GM19328 (cell line): ENCODE data around the gene PRKCZ.

Experiments
- ATAC-seq: cut with Tn5 transposase; IDR thresholded peaks from one replicate; pipeline ENCODE4 v1.9.1; 2021; ENCODE audit warnings: mild to moderate bottlenecking, moderate library complexity; ENCODE audit not compliant: unreplicated experiment

PRKCZ gene

DNA sequence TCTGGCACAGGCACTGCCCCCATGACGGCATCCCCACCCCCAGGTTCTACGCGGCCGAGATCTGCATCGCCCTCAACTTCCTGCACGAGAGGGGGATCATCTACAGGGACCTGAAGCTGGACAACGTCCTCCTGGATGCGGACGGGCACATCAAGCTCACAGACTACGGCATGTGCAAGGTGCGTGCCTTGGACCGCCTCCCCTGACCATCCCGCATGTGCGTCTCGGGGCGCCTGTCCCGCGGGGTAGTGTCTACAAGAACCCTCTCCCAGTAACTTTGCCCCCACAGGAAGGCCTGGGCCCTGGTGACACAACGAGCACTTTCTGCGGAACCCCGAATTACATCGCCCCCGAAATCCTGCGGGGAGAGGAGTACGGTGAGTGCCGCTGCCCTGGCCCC lies 121.8 kb downstream of the PRKCZ start:
- no peak for ATAC-seq

DNA sequence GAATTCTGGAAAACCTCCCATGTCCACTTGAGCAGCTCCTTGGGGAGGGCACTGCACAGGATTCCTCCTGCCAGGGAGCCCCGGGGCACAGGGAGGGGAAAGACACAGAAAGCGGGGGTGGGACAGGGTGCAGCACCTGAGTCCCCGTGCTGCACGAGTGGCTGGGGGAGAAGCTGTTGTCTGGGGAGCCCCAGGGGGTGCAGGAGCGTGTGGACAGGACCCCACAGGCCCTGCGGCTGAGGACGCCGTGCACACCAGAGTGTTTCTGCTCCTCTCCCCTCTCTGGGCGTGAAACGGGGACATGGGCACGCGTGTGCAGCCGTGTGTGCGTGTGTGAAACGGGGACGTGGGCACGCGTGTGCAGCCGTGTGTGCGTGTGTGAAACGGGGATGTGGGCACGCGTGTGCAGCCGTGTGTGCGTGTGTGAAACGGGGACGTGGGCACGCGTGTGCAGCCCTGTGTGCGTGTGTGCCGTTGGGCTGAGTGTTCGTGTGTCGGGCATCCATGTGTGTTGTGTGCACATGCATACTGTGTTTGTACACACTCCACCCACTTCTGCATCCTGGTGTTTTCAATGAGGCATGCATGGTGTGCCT lies 122.4 kb downstream of the PRKCZ start:
- no peak for ATAC-seq

DNA sequence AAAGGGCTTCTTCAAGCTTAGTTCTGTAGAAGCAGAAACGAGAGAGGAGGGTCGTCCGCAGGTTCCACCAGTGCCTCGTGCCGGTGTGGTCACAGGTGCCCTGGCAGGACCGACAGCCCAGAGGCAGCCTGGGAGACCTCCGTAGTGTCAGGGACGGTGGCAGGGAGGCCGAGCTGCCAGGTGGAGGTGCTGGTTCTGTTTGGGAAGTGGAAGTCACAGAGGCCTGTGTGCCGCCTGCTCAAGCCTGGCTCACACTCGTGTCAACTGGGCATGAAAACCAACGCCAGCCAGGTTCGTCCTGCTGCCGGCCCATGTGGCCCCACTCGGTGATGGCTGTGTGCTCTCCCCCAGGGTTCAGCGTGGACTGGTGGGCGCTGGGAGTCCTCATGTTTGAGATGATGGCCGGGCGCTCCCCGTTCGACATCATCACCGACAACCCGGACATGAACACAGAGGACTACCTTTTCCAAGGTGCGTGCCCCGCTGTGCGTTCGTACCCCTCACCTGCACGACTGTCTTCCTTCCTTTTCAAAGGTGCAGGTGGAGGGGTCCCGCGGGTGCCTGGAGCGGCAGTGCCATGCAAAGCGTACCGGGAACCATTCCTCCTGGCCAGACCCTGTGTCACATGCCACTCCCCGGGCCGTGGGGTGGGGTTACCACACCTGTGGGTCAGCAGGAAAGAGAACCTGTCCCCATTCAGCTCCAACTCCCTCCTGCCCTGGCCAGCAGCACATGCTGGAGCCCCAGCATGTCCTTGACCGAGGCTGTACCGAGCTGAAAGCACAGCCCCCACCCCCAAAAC lies 123.5 kb downstream of the PRKCZ start:
- ATAC-seq, result no peak

DNA sequence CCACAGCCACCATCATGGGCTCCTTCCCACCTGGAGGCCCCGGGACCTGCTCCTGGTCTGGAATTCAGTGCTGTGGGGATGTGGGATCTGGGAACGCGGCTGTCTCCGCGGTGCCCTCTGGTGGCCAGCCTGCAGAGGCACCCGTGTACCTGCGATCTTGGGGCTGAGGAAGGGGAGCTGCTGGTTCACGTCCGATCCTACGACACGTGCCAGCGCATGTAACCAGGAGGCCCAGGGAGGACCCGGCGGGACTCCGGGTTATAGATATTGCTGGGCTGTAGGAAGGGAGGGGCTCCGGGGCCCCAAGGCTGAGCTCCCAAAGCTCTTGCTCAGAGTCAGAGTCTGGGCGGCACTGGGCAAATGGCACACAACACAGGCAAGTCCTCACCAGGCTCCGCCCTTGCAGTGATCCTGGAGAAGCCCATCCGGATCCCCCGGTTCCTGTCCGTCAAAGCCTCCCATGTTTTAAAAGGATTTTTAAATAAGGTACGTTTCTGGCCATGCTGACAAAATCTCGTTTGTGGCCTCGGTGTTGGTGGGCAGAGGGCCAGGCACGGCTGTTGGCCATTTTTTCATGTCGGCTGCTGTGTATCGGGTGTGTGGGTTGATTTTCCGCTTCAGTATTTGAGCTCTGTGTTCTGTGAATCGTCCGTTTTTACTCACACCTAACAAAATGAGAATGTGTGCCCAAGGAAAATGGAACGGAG lies 124.3 kb downstream of the PRKCZ start:
- ATAC-seq, result no peak

DNA sequence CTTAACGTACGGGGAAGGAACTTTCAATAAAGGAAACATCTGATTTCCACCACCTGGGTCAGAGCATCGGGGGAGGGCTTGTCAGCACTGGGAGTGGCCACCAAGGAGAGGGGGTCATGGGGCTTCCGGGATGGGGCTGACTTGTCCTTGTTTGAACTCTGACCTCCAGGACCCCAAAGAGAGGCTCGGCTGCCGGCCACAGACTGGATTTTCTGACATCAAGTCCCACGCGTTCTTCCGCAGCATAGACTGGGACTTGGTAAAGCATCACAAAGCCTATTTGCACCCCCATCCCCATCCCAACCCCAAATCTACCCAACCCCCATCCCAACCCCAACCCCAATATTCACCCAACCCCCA lies 124.8 kb downstream of the PRKCZ start:
- no peak for ATAC-seq

DNA sequence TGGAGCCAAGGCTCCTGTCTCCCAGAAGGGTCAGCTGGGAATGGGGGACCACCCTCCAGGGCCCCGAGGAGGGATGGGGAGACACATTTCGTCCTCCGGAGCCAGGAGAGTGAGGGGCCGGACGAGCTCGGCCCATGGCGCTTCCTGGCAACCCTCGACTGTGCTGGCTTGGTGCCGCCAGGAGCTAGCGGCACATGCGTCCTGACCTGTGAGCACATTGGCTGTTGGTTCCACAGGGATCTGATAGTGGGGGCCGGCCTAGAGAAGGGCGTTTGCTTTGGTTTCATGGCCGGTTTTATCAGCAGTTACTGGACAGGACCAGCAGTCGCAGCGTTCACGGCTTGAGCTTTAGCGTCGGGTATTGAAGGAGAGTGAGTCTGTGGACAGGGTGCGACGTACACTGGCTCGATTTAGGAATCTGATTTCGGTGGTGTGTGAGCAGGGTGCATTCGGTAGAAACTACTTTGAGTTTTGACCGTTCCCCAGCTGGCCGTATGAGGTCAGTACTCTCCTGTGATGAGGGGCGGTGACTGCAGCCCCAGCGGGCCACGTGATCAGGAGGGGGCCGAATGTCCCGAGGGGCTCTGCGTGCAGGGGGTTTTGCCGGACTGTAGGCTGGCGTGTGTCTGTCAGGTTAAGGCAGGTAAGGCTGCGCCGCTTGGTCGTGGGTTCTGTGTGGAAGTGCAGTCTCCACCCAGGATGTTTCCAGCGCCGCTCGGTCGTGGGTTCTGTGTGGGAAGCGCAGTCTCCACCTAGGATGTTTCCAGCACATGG lies 125.7 kb downstream of the PRKCZ start:
- ATAC-seq, result no peak

DNA sequence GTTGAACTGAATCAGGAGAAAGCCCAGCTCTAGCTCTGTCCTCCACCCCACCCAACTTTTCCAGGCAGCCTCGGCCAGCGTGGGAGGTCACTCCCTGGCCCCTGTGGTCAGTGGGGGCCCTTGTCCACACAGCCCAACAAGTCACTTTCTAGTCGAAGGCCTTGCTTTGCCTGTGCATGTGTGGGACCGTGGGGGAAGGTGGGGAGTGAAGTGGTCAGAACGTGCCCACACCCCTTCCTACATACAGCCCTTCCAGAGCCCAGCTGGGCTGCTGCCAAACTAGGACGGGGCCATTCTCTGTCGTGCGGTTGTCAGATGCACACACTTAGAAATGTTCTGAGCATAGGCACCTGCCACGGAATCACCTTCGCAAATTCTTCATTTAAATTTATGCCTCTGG lies 126.4 kb downstream of the PRKCZ start:
- no peak for ATAC-seq

DNA sequence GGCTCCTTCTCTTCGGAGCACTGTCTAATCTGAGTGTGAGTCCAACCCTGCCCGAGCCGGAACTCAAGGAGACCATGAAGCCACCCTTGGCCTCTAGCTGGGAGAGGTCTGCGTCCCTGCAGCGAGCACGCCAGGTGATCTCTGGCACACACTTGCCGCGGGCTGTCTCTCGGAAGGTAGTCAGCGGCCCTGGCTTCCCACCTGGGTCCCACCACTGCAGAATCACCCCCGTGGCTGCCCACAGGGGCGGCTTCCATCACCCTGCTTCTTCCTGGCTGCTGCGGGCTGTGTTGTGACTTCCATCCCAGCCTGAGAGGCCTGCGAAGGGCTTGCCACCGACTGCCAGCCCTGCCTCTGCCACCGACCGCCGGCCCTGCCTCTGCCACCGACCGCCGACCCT lies 127.3 kb downstream of the PRKCZ start:
- no peak for ATAC-seq

DNA sequence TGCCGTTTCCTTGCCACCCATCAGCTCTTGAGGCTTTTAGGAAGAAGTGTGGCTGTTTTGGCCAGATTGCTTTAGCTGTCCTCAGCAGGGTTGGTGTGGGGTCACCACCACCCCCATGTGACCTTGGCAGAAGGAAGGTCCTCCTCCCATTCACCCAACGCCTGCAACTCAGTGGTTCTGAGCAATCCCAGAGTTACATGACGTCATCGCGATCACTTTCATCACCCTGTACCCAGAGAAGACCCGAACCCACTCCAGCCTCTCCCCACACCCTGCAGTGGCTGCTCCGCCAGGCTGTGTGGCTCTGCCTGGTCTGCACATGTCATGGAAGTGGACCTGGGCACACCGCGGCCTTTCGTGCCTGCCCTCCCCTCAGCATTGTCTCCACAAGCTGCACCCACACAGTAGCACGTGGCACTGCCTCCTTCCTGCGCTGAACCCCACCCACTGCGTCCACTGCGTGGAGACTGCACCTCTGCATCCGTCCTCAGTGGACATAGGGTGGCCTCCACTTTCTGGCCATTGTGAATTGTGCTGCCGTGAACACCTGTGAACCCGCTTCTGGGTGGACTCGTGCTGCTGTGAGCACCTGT lies 127.8 kb downstream of the PRKCZ start:
- no peak for ATAC-seq

DNA sequence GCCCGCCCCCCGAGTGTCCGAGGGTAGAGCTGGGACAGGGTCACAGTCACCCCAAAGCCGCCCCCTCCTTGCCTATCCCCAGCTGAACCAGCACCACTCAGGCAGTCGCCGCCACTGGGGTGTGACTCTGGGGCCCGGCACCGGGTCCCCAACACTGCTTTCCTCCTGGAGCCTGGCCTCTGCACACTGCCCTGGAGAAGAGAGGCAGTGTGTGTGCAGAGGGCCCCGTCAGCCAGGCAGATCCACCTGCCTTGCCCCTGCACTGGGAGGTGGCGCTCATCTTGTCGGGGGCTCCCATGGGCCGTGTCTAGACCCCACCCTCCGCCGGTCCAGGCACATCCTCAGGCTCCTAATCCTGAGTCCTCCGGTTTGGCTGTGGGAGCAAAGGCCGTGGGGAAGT lies 128.7 kb downstream of the PRKCZ start:
- ATAC-seq, result no peak

DNA sequence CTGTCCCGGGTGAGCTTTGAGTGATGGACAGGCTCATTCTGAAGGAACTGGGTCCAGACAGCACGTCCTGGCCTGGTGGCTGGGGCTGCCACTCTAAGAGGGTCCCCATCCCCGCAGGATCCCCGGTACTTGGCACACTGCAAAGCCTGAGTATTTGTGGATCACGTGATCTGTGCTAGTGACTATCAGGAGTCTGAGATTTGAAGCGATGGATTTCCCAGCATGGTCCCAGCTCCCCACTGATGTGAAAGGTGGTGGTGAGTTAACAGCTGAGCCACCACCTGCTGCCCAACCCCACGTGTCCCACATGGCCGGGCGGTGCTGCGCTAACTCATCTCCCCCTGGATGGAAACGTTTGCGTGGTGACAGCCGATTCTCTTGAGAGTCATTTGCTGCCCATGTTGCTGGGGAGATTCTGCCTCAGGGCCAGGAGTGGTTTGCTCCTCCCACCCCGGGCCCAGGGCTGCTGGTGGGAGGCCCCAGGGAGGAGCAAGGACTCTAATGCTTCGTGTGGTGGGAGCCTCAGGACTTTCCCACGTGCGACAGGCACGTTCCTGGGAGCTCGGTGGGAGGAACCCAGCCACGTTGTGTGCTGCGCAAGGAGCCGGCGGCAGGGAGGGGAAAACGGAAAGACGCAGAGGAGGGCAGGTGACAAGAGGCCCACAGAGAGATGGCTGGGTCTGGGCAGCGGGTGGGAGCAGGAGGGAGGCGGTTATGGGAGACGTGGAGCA lies 129.2 kb downstream of the PRKCZ start:
- ATAC-seq, result no peak

DNA sequence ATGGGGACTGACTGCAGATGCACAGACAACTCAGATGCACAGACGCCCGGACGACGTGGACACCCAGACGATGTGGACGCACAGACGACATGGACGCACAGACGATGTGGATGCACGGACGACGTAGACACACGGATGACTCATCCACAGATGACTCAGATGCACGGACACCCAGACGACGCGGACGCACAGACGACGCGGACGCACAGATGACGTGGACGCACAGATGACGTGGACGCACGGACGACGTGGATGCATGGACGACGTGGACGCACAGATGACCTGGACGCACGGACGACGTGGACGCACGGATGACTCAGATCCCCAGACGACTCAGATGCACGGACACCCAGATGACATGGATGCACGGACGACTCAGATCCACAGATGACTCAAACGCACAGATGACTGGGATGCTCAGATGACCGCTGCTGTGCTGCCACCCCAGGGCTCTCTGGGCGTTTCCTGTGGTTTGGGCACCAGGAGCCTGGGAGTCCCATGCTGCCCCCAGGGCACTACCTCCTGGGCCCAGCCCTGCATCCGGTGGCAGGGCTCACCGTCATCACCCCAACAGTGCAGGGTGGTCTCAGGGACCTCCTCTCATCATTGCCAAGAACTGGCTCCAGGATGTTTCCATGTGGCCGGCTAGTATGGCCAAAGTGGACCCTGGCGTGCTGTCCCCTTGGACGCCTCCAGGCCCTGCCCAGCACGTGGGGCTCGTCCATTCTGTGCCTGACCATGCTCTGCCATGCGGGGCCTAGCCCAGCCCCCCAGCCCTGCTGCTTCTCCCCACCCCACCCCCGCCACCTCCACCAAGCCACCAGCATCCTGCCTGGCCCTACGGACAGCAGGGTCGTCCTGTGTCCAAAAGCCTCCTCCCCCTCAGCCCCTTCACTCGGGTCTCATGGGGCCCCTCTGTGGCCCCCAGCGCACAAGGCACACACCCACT lies 130.4 kb downstream of the PRKCZ start:
- no peak for ATAC-seq

DNA sequence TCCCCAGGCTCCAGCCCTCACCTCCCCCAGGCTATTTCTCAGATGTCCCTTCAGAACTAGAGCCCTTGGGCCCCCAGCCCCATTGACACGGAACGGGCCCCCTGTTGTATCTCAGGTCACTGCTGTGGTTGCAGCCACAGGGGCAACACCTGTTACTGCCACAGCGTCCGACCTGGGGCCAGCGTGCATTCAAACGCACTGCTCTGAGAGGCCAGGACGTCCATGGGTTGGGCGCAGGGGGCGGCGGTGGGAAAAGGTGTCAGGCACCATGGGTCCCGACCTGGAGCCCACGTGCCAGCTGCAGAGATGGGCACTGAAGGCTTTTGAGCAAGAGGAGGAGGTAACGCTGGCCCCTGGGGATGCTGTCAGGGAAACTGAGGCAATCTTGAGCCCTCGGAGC lies 131.1 kb downstream of the PRKCZ start:
- no peak for ATAC-seq

DNA sequence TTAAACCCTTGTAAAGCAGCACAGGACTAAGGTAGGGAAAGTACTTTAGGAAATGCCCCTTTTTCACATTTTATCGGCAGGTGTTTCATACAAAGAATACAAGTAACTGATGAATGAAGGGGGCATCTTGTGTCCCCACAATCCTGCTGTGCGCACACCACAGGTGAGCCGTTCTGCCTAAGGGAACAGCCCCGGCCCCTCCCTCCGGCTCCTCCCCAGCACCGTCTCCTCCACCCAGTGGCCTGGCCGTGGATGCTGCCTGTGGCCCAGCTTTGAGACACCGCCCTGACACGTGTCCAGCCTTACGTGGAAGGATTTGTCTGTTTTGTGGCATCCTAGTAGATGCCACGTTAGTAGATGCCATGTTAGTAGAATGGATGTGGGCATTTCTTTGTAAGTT lies 131.5 kb downstream of the PRKCZ start:
- ATAC-seq, result no peak

DNA sequence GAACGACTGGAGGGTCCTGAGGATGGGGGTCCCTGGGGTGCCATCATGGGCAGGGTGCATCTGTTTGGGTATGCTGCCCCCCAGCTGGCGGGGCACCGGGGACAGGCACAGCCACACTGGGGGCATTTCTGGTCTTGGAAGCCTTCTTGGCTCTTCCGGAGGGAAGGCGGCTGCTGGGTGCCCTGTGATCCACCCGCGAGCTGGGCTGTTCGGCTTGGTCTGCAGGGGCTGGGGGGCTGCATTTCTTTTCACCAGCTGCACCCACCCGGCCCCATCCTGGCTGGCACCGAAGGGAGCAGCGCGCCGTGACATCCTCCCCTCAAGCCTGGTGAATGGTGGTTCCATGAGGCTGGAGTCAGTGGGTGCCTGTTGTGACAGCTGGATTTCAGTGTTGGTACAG lies 132.2 kb downstream of the PRKCZ start:
- ATAC-seq, result no peak

DNA sequence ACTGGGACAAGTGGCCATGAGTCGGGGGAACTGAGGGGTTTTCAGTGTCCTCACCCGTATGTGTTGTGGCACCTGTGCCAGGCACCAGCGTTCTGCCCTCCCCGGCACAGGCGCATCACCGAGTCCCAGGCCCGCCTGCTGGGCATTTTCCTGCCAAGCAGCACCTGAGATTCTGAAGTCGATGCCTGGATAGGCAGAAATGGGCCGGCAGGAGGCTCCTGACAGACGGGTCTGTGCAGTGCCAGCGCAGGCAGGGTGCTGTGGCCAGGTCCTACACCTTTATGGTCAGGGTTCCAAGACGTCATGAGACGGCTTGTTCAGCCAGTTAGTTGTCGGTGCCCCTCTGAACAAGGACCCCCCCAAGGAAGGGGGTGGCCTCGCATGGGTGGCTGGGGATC lies 133.7 kb downstream of the PRKCZ start:
- ATAC-seq, result no peak

DNA sequence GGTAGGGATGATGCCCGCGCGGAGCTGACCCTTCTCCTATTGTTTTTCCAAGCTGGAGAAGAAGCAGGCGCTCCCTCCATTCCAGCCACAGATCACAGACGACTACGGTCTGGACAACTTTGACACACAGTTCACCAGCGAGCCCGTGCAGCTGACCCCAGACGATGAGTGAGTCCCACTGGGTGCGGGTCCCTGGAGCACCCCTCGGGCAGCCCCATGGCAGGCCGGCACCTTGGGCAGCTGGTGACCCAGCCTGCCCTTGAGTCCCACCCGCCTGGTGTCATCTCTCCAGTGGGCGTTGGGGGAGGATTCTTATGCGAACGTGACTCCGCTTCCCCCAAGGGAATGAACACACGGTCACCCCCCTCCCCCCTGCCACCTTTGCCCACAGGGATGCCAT lies 134.3 kb downstream of the PRKCZ start:
- no peak for ATAC-seq

DNA sequence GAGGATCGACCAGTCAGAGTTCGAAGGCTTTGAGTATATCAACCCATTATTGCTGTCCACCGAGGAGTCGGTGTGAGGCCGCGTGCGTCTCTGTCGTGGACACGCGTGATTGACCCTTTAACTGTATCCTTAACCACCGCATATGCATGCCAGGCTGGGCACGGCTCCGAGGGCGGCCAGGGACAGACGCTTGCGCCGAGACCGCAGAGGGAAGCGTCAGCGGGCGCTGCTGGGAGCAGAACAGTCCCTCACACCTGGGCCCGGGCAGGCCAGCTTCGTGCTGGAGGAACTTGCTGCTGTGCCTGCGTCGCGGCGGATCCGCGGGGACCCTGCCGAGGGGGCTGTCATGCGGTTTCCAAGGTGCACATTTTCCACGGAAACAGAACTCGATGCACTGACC lies 134.7 kb downstream of the PRKCZ start:
- no peak for ATAC-seq
